ENCODE results near the gene ASPHD1. TPM values are rescaled to one million over a fixed set of nuclear protein-coding genes. Genes with fewer than 3 reads are reported as not detected.
"Not testable (repeated sequence)": the region's sequence is repeated elsewhere in the genome, so short reads cannot be mapped to it uniquely, and the experiment has no call there.

Gene ASPHD1
- total and polyA plus RNA-seq, 8 donors, result 0.42 to 15.6 (median 0.63) TPM

DNA sequence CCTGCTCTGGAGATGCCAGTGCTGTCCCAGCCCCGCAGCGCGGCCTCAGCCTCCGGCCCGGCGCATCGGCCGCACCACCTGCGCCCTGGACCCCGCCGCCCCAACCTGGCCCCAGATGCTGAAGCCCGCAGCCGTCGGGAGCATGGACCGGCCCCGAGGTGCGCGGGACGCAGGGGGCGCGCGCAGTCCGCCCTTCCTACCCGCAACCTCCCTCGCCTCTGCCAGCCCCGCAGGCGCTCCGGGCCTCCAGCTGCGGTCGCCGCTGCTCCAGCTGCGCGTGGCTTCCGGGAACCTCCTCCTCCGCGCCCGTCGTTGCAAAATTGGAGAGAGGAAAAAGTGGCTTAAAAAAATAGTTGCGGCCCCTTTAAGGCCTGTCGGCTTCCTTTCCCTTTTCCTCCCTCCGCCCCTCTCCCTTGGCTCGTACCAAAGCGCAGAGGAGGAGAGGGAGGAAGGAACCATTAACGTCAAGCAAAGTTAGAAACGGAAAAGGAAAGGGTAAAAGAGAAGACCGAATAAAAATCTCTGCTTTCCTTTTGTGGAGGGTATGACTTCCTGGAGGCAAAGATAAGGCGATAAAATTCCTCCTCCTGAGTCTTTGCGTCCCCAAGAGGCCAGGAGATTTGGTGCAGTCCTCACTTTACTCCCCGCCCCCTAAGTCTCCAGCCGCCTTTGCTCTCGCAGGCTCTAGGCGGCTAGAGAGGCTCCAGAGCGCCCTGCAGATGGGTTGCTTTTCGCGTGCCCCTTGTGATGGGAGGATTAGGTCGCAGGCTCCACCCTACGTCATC is 37.2 kb upstream of the ASPHD1 start, which contains the start of gene CDIPT:
Gene CDIPT (minus strand): TSS at position 343 of the 785 bp plus-strand sequence. CDS start 369 bp downstream, outside the sequence.
- Histone ChIP-seq H3K27me3 (no peaks in the 10 kb centered on the region), H3K9me3 (no peaks in the 10 kb centered on the region), H3K36me3 (peaks cover 0 to 30% of the 10 kb centered on the region in 2 donors), H3K4me3 (peak within 1 kb of the TSS; percentile 81 to 86), H3K27ac (peak within 1 kb of the TSS; percentile 84 to 87), H3K4me1 (peaks cover 9 to 24% of the 10 kb centered on the region in 2 donors)
- ATAC-seq (peak; percentile 99), DNase-seq (peak; percentile 94 to 97 (median 96))
- TF ChIP-seq, protein P1, sequence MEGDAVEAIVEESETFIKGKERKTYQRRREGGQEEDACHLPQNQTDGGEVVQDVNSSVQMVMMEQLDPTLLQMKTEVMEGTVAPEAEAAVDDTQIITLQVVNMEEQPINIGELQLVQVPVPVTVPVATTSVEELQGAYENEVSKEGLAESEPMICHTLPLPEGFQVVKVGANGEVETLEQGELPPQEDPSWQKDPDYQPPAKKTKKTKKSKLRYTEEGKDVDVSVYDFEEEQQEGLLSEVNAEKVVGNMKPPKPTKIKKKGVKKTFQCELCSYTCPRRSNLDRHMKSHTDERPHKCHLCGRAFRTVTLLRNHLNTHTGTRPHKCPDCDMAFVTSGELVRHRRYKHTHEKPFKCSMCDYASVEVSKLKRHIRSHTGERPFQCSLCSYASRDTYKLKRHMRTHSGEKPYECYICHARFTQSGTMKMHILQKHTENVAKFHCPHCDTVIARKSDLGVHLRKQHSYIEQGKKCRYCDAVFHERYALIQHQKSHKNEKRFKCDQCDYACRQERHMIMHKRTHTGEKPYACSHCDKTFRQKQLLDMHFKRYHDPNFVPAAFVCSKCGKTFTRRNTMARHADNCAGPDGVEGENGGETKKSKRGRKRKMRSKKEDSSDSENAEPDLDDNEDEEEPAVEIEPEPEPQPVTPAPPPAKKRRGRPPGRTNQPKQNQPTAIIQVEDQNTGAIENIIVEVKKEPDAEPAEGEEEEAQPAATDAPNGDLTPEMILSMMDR (IDR thresholded peaks at IDR 0.05), result peak; percentile 29 to 62
- intact Hi-C loops (cut with DNase I), result loop anchor here in 1 of 2 donors (10.0 kb wide), 1 partner anchor 62 kb away; the partner anchor contains the start of gene KCTD13

DNA sequence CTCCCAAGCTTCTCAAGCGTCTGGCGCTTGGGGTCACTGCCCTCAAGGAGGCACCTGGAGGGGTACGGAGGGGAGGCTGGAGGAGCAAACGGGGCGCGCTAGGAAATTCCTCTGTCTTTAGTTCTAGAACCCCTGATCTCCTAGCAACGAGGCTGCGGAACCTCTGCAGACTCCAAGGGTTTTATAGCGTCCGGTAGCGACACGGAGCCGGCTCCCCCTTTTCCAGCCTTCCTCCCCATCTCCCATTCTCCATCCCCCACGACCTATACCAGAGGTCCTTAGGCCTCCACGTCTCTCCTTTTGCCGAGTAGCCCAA is 36.7 kb upstream of the ASPHD1 start:
- ATAC-seq (no peak), DNase-seq (no peak)
- TF ChIP-seq, protein P1 (IDR thresholded peaks at IDR 0.05), result no peak
- intact Hi-C loops (cut with DNase I), result loop anchor here in 1 of 2 donors (10.0 kb wide), 1 partner anchor 61 kb away; the partner anchor contains the start of gene KCTD13
- Histone ChIP-seq H3K9me3 (no peaks in the 10 kb centered on the region), H3K36me3 (peaks cover 0 to 25% of the 10 kb centered on the region in 2 donors), H3K27ac (peak overlapping the region; percentile 84 to 87), H3K27me3 (no peaks in the 10 kb centered on the region), H3K4me3 (peak overlapping the region in 1 of 2 donors; percentile 81), H3K4me1 (peaks cover 9 to 24% of the 10 kb centered on the region in 2 donors)

DNA sequence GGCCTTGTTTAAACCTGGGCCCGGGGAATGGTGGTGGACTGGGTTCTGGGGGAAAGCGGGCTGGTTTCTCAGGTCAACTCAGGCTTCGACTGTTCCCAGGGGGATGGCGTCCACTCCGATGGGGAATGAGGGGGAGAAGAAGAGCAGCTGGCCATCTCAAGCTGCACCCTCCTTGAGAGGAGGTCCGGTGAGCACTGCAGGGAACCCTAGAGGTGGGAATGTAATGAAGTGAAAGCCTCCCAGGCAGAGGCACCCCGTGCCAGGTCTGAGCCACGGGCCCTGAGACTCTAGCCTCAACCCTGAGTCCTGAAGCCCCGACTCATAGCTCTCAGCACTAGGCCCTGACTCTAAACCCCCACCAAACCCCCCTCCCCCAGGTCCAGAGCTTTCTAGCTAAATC is 36.1 kb upstream of the ASPHD1 start:
- H3K4me1 ChIP-seq, result peaks cover 9 to 24% of the 10 kb centered on the region in 2 donors
- peaks cover 0 to 19% of the 10 kb centered on the region in 2 donors for H3K36me3 ChIP-seq
- H3K4me3 ChIP-seq, result no peak overlapping the region
- intact Hi-C loops (cut with DNase I), result loop anchor here in 1 of 2 donors (10.0 kb wide), 1 partner anchor 61 kb away; the partner anchor contains the start of gene KCTD13
- no peak overlapping the region for H3K27ac ChIP-seq
- ATAC-seq (no peak), DNase-seq (no peak)
- H3K27me3 ChIP-seq, result no peaks in the 10 kb centered on the region
- H3K9me3 ChIP-seq, result no peaks in the 10 kb centered on the region
- TF ChIP-seq, protein P1 (IDR thresholded peaks at IDR 0.05), result no peak

DNA sequence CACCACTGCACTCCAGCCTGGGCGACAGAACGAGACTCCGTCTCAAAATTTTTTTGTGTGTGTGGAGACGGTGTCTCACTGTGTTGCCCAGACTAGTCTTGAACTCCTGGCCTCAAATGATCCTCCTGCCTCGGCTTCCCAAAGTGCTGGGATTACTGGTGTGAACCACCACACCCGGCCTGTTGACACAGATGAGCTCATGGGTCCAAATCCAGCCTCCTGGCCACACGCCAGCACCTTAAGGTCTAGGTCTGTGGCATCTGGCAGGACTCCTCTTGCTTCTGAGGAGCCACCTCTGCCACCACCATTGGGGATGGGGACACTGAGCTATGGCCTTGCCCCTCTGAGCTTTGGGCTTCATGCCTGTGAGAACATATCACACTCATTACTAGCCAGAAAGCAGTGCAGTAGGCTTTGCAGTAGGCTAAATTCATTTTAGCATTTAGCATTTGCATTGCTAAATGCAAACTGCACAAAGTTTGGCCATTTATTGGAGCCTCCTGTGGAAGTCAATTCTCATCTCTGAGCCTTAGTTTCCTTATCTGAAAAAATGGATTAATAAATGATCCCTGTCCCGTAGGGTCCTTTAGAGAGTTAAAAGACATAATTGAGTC is 31.8 kb upstream of the ASPHD1 start:
- Histone ChIP-seq H3K9me3 (no peaks in the 10 kb centered on the region), H3K27me3 (no peaks in the 10 kb centered on the region), H3K36me3 (no peaks in the 10 kb centered on the region), H3K27ac (no peak overlapping the region), H3K4me1 (peaks cover 0 to 4% of the 10 kb centered on the region in 2 donors), H3K4me3 (no peak overlapping the region)
- intact Hi-C loops (cut with DNase I), result loop anchor here in 1 of 2 donors (10.0 kb wide), 1 partner anchor 56 kb away; the partner anchor contains the start of gene KCTD13
- TF ChIP-seq, protein P1 (IDR thresholded peaks at IDR 0.05), result no peak
- DNase-seq (no peak), ATAC-seq (no peak)

DNA sequence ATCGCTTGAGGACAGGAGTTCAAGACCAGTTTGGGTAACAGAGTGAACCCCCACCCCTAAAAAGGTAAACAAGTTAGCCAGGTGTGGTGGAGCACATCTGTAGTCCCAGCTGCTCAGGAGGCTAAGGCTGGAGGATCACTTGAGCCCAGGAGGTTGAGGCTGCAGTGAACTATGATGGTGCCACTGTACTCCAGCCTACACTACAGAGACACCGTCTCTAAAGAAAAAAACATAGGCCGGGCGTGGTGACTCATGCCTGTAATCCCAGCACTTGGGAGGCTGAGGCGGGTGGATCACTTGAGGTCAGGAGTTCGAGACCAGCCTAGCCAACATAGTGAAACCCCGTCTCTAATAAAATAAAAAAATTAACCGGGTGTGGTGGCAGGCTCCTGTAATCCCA is 31.2 kb upstream of the ASPHD1 start:
- H3K36me3 ChIP-seq, H3K4me3 ChIP-seq, H3K27me3 ChIP-seq, ATAC-seq, H3K27ac ChIP-seq, DNase-seq, H3K9me3 ChIP-seq, H3K4me1 ChIP-seq: not testable (repeated sequence)
- intact Hi-C loops (cut with DNase I), result loop anchor here in 1 of 2 donors (10.0 kb wide), 1 partner anchor 56 kb away; the partner anchor contains the start of gene KCTD13

All from left lung (tissue), 10 donors.